Heart left ventricle (tissue), 13 donors: ENCODE results near the gene TTPAL.

ENCODE experiments used
- CTCF ChIP-seq, 12 donors: fragments of 200-600 bp; sonication (generic) in 4 of 12; IDR thresholded peaks; one replicate each; pipeline versions ENCODE4 v1.5.0 to v1.8.0; 2018 to 2022; ENCODE audit warnings: antibody characterized with exemption in 12 of 12, mild to moderate bottlenecking in 5 of 12
- POLR2A ChIP-seq, 2 donors: fragments of 450-650 bp; IDR thresholded peaks; one replicate each; pipeline ENCODE4 v1.6.1; 2017; ENCODE audit warnings: antibody characterized with exemption in 2 of 2, mild to moderate bottlenecking in 2 of 2, moderate library complexity in 2 of 2
- donor health status: ischemic (EF 13 %, LVEDD 7.1; RV severe dilation, severe dysfunction).
- donor health status: DM: no; HTN: yes; CAD: no.
- donor health status: DM: no; HTN: no; CAD: no.
- donor health status: ischemic (EF 25% LVEDD 6.9; RV normal size, moderate dysfunction).
- donor health status: ischemic (EF 25% LVEDD 5.7; RV mildly dilated, moderate dysfunction).
- donor health status: ischemic (EF 35%, LVEDD 5.7; RV mildly dilated, moderate dysfunction).
- donor health status: nonischemic (EF 11% LVEDD 7.7; RV severe dilation, severe dysfunction).
- donor health status: DM: yes; HTN: yes; CAD: no.
- donor health status: PGD.
- donor health status: ischemic (EF 29% LVEDD 5.4; RV normal size, mild dysfunction).
- donor health status: nonischemic (EF 23%, LVEDD 6.1; RV moderate dilation, normal function).

- TF ChIP-seq CTCF (IDR thresholded peaks at IDR 0.05) (no peak), POLR2A (IDR thresholded peaks at IDR 0.05) (no peak)
Observed at GRCh38 chr20:44431118-44431501, 44.6 kb upstream of the TTPAL start.
